Stimulated activated CD4-positive, alpha-beta T cell treated with anti-CD3 and anti-CD28 coated beads, Interleukin-12 subunit alpha, Interleukin-12 subunit beta, amount 100 ng/mL, for 48 hours (primary cell): ENCODE data around the gene SLC6A19.
A peak's percentile ranks its signal among the peaks of the same experiment; 100 is the strongest.
"Not testable (repeated sequence)": the region's sequence is repeated elsewhere in the genome, so short reads cannot be mapped to it uniquely, and the experiment has no call there.

Experiments
- DNase-seq, 3 donors: peaks; one replicate each; pipeline ENCODE4 v3.0.0-alpha.2; 2020; ENCODE audit warnings: low read depth in 2 of 3, low spot score in 1 of 3

SLC6A19 gene

DNA sequence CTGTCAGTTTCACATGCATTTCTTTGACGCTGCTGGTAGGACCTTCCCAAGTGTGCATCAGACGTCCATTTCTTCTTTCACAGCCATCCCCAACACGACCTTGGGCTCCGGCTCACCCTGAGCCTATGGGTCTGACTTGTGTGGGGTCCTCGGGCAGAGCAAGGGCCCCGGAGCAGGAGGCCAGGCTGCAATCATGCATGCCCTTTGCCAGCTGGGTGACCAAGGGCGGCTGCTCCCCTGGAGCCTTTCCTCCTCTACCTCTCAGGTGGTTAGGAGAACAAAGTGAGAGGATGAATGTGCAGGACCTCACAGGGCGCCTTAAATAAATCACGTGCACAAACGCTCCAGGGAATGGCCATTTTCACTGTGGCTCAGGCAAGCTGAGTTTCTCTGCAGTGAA, 60.2 kb downstream of the SLC6A19 start:
- no peak for DNase-seq

DNA sequence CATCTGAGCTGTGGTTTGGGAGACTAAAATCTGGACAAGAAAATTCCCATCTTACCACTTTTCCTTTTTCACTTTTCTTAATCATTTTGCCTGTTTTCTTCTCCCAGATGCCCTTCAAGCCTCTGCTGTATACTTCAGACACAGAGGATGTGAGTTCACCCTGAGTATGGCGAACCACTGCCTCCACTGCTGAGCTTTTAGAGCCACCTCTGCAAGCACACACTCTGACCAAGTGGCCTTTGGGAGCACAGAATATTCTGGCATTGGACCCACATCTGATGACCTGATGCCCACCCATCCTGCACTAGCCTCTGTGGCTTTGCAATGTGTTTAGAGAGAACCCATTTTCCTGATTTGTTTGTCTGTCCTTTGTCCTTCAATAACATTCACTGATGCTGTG, 61.0 kb downstream of the SLC6A19 start:
- no peak for DNase-seq

DNA sequence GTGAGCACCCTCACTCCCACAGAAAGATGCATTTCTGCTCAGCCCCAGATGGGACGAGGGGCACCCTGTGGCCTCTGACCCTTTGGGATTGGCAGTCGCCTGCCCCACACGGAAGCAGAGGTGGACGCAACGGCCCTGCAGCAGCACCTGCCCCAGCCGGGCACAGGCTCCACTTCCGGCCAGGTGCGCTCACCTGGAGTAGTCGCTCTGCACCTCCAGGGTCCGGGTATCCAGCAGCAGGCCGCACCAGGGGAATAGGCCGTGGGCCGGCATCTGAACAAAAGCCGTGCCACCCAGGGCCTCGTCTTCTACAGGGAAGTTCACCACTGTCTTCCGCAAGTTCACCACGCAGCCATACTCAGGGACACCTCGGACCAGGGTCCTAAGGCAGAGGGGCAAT, 62.8 kb downstream of the SLC6A19 start:
- no peak for DNase-seq

DNA sequence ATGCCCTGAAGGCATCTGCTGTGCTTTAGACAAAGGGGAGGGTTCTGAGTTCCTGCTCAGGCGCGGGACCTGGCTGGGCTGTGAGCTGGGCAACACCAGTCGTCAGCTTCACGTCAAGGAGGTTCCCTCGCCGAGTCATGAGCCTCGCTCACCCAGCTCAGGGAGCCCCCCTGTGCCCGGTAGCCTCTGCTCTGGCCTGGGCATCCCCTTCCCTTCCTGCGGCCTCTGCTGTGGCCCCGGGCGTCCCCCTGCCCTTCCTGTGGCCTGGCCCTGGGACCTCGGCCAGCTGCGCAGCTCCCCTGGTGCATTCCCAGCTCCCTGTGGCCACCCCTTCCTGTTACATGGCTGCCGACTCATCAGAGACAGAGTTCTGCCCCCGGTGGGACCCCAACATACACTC, 63.6 kb downstream of the SLC6A19 start:
- no peak for DNase-seq

DNA sequence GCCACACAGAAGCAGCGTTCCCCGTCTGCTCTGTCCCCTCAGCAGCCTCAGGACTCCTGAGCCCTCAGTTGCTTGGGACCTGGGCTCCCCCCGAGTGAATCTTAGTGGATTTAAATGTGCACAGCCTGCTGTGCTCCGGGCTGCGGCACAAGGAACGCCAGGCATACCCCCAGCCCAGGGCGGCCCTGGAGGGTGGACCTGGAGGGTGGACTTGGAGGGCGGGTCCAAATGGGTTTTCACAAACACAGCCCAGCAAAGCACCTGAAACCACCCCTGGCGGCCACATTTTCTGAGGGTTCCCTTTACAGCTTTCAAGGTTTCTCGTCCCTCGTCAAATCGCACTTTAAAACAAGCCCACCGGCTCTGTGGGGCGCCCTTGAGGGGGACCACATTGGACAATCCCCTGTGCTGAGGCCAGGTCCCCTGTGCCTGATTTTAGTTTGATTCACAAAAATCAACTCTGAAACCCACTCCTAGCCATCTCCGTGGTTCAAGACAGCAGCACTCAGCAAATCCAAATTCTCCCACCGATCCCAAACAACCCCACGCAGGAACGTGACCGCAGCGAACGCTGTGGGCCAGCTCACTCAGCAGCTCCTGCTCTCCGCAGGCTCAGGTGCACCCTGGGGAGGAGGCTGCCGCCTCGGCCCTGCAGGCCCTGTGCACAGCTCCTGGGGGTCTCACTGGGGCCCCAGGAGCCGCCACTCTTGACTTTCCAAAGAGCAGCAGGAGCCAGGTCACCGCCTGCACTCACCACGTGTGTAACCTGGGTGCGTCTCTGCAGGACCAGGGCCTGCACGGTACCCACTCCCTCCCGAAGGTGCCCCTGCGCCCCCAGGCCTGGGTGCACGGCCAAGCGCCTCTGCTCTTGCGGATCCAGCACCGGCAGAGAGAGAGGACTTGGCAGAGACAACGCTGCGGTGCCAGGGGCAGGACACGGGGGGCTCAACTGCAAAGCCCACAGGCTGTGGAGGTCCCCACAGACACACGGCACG, 64.4 kb downstream of the SLC6A19 start:
- DNase-seq = no peak

DNA sequence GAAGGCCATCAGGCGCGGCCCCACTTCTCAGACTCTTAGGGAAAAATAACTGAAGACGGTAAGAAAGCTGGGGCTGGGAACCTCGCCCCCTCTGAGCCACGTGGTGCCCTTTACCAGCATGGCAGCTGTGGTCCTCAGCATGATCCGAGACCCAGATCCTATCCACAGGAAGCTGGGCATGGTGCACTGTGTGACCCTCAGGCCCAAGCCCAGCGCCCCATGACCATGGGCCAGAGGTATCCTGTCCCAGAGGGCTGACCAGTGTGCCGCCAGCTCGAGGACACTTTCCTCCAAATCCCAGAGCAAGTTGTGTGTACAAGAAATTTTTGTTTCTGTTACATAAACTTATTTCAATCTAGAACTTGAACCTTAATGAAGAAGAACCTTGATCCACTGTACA, 65.4 kb downstream of the SLC6A19 start:
- no peak for DNase-seq

DNA sequence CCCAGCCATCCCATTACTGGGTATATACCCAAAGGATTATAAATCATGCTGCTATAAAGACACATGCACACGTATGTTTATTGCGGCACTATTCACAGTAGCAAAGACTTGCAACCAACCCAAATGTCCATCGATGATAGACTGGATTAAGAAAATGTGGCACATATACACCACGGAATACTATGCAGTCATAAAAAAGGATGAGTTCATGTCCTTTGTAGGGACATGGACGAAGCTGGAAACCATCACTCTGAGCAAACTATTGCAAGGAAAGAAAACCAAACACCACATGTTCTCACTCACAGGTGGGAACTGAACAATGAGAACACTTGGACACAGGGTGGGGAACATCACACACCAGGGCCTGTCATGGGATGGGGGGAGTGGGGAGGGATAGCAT, 66.1 kb downstream of the SLC6A19 start:
- not testable (repeated sequence) for DNase-seq

DNA sequence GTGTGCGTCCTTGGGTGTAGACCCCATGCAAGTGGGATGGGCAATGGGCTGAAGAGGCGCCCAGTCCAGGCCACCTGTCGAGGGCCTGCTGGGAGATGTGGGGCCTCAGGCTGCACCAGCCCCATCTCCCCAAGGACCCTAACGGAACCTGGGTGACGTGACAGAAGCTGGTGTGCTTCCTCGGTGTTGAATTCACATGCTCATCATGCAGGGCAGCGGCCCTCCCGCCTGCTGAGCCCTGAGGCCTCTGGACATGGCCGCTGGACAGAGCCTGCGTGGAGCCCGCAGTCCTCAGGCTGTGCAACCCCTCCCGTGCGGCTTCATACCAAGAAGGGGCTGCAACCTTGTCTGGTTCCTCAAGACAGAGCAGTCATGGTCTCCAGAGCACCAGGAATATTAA, 66.7 kb downstream of the SLC6A19 start:
- no peak for DNase-seq

DNA sequence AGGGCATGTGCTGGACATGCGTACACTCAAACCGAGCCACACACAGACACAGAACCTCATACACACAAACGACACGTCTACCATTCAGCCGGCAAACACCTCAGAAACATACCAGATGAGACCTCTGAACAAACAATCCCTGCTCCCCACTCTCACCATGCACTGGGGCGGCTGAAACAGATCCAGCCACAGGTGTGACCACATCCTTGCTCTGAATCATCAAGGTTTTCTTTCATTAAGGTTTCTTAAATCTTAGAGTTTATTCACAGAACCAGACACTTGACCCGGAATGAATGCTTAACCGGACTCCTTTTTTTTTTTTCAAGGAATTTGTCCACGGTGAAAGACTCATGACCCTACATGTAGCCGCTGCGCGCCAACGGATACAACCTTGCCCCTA, 67.3 kb downstream of the SLC6A19 start:
- DNase-seq = peak in 1 of 3 donors; percentile 10

DNA sequence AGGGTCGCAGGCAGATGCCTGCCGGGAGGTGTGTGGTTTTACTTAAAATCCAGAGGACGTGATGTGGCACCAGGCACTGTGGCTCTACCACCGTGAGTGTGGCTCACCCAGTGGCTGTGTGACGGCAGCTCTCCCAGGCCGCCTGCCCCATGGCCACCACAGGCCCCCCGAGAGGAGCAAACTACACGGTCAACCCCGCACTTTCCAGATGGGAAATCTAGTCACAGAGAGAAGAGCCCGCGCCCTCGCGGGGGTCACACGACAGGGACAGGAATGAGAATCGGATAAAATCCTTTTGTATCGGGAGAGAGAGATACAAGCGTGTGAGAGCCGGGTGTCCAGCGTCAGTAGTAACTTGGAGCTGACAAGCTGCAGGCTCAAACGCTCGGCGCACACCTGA, 69.0 kb downstream of the SLC6A19 start:
- no peak for DNase-seq

DNA sequence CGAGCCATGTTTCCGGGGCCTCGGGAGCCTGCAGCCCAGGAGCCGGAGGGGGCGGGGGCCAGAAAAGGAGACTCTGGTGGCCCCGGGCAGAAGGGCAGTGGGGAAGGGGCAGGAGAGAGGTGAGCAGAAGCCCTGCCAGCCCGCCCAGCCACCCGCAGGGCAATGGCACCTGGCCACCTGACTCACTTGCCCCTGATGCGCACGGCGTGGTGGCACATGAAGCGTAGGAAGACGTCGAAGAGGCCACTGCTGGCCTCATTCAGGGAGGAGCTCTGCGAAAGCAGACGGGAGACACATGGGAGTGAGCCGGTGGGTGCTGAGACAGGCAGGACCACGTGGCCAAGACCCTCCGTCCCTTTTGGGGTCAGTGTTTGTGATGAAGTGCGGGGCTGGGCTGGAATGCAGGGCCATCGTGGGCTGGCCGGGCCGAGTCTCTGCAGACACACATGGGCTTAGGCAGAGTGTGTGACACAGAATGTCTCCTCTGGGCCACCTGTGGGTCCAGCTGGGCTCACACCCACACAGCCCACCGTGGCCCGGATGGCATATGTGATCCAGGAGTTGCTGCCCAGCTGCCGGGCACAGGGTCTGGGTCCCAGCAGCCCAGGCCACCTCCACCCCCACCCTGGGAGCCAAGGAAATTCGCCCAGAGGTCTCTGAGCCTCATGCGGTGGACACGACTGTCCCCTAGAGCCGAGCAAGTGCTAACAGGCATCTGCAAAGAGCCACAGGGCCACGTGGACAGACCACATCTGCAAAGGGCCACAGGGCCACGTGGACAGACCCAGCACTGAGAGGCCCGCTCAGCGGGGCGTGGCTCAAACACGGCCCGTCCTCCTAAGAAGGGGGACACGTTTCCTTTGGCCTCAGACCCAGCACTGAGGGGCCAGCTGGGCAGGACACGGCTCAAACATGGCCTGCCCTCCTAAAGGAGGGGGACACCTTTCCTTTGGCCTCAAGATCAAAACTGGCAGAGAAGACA, 69.8 kb downstream of the SLC6A19 start:
- DNase-seq = no peak

DNA sequence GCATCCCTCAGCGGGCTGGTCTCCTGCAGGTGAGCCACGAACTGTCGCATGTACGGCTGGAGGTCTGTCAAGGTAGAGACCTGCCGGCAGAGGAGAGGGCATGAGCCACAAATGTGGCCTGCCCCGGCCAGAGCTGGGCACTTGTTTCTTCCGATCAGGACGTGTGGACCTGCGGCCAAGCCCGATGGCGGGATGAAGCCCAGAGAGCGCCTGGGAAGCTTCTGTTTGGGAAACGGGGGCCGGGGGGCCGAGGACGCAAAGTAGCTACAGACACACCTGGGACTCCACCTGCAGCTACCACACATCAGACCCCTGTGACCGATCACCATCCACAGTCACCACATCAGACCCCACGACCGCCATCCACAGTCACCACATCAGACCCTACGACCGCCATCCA, 70.8 kb downstream of the SLC6A19 start:
- DNase-seq = no peak

DNA sequence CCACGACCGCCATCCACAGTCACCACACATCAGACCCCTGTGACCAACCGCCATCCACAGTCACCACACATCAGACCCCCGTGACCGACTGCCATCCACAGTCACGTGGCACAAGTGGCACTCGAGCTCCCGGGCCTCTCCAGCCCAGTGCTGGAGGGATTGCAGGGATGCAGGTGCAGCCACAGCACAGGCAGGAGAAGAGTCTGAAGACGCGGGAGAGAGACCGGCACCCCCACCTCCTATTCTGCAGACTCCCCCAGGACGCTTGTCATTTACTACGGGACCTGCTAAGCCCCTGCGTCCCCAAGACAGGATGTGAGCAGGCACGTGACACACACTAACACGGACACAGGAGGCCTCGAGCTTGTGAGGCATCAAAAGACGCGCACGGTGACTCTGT, 72.3 kb downstream of the SLC6A19 start:
- no peak for DNase-seq

DNA sequence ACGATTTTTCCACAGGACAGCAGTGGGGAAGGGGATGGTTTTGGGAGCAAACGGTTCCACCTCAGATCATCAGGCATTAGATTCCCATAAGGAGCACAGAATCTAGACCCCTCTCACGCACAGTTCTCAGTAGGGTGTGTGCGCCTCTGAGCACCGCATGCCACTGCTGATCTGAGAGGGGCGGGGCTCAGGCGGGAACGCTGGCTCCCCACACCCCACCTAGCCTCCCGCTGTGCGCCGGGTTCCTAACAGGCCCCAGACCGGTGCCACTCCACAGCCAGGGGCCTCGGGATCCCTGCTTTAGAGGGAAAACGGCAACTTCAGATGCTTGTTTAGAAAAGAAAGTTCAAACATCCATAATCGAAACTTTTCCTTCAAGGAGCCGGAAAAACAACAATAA, 73.1 kb downstream of the SLC6A19 start:
- DNase-seq = no peak
